Stimulated activated naive CD8-positive, alpha-beta T cell treated with anti-CD3 and anti-CD28 coated beads, Interleukin-15, Interleukin-2, amounts not matched to agents 100 U/mL and 50 U/mL, for 24 hours (primary cell): ENCODE data around the gene MTERF1.
"Not testable (repeated sequence)": the region's sequence is repeated elsewhere in the genome, so short reads cannot be mapped to it uniquely, and the experiment has no call there.

ENCODE experiments used
- ATAC-seq: fragments of 150-1000 bp; cut with Tn5 transposase; one replicate; pipeline ENCODE4 v1.10.0; 2021
- DNase-seq: peaks from one replicate; pipeline ENCODE4 v3.0.0; 2021

The MTERF1 gene

GRCh38 chr7:91880413-91881241 lies at the start of gene MTERF1:
TSS of gene MTERF1 (minus strand) at chr7:91880702. CDS start at chr7:91880083, 619 bp downstream.
- DNase-seq (peak; percentile 96), ATAC-seq (peak; percentile 100)

GRCh38 chr7:91929463-91929862 lies 49.0 kb upstream of the MTERF1 start:
- ATAC-seq (peak; percentile 91), DNase-seq (no peak)

DNA sequence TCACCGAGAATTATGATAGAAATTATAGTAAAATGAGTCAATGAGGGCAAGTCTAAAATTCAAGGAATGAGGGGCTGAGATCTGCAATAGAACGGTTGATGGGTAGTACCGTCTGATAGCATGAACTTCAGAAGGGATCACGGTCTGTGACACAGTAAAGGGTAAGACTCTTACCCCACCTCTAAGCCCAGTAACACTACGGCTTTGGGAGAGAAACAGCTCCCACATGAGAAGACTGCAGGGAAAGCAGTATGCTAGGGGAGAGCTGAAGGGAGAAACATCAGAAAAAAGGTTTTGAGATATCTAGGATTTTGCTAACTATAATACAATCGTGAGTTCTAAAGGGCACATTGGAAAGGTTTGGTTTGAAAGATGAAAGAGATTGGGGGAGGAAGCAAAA lies 47.4 kb upstream of the MTERF1 start:
- ATAC-seq (no peak), DNase-seq (no peak)

- DNase-seq (no peak), ATAC-seq (no peak)
Measured at GRCh38 chr7:91922857-91923256, 42.4 kb upstream of the MTERF1 start.

GRCh38 chr7:91918356-91918755 lies 37.9 kb upstream of the MTERF1 start:
- DNase-seq, result no peak
- no peak for ATAC-seq

DNA sequence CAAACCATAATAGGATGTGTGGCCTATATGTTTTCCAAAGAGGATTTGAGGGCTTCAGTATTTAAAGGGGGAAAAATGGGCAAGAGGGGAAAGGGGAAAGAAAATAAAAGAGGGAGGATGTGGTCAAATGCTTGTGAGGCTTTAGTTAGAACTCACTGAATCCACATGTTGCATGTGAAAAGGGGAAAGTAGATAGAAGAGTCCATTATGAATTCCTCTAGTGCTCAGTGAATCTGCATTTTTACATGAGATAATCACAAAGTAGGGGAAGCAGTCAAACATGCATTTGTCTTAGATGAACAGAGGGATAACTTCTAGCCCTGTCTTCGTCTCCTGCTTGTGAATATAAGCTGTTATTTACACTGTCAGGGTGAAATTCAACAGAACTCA lies 35.5 kb upstream of the MTERF1 start:
- DNase-seq (no peak), ATAC-seq (no peak)

GRCh38 chr7:91915401-91916050 lies 35.0 kb upstream of the MTERF1 start:
- DNase-seq, result no peak
- ATAC-seq, result no peak

- DNase-seq (no peak), ATAC-seq (no peak)
Measured at GRCh38 chr7:91913612-91914011, 33.1 kb upstream of the MTERF1 start.

DNA sequence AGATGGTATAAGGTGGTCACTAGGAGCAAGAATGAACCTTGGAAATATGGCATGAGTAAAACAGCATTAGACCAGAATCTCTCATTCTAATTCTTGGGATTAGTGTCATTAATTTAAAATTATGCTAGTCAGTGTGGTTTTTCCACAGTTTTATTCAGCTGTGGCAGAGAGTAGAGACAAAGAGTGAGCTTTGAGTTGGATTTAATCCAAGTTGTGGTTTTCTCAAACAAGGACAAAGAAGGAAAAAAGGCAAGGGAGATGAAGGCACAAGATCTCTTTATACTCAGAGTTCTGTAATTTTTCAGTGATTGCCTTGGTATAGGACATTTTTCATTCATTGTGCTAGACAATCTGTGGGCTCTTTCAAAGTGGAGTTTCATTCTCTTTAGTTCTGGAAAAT lies 32.0 kb upstream of the MTERF1 start:
- no peak for ATAC-seq
- DNase-seq, result no peak

- DNase-seq (no peak), ATAC-seq (no peak)
Measured at GRCh38 chr7:91911121-91911520, 30.6 kb upstream of the MTERF1 start.

DNA sequence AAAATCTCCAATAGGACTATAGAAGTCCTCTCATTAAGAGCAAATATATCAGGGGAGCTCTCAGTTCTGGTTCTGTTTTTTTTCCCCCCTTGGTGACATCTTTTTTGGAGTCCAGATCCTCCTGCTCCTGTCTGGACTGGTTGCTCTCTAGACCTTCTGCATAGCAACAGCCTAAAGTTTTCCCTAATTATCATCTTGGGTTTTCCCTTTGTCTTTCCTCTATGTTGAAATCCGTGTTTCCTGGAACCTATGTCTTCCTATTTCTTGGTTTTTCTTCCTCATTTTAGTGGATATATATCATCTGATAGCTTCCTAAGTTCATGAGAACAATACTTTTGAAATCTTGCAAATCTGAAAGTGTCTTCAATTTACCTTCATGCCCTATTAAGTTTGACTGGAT lies 29.7 kb upstream of the MTERF1 start:
- DNase-seq (no peak), ATAC-seq (no peak)

DNA sequence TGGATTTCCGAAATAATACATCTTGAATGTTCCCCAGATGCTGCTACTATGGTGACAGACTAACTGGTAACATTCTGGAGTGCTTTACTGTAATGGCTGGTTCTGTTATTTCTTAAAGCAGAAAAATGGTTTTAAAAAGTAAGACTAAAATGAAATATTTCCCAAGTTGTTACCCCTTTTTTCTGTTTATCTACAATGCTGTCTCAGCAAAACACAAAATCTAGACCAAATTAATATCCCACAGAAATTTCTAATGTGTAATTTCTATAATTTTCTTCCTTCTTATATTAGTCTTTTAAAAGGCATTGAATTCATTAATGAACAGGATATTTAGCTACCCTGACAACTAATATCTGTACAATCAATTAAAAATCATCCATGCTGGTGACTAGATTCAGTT lies 19.1 kb upstream of the MTERF1 start:
- DNase-seq (no peak), ATAC-seq (no peak)

GRCh38 chr7:91898240-91898992 lies 17.9 kb upstream of the MTERF1 start:
- ATAC-seq, result no peak

DNA sequence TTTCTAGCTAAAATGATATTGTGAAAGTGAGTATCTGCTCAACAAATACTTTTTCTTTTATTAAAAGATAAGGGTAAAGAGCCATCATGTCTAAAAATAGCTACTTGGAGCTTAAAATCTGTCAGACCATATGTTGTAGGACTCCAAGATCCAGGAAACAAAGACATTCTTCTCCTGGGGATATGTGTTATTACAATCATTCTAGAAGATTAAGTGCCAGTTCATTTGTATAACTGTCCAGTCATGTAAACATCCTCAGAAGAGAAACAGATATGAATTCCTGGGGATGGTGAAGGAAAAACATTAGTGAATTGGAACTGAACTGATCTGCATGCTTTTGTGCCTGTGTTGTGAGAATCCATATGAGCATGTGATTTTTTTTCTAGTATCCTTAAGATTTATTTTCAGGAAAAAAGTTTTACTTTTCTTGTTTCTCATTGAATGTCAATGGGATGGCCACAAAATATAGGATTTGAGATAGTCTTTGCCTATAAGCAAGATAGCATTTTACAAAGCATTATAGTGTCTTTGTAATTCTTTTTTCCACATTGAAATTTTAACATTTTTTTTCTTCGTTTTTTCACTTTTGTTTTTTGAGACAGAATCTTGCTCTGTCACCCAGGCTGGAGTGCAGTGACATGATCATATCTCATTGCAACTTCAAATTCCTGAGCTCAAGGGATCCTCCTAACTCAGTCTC lies 14.4 kb upstream of the MTERF1 start:
- no peak for DNase-seq
- ATAC-seq, result no peak

More at GRCh38 chr7:91898240-91898992, 17.9 kb upstream of the MTERF1 start:
- no peak for DNase-seq

DNA sequence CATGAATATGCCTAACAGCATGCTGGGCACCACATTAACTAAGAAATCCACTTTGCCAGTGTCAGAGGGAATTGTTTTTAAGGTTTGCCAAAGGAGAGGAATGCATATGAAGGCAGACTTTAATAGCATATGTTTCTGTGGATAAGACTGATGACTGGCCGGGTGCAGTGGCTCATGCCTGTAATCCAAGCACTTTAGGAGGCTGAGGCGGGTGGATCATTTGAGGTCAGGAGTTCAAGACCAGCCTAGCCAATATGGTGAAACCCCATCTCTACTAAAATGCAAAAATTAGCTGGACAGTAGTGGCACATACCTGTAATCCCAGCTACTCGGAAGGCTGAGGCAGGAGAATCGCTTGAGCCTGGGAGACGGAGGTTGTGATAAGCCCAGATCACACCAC lies 13.2 kb upstream of the MTERF1 start:
- DNase-seq, ATAC-seq: not testable (repeated sequence)

- DNase-seq (no peak), ATAC-seq (no peak)
Measured at GRCh38 chr7:91892821-91893340, 12.4 kb upstream of the MTERF1 start.

DNA sequence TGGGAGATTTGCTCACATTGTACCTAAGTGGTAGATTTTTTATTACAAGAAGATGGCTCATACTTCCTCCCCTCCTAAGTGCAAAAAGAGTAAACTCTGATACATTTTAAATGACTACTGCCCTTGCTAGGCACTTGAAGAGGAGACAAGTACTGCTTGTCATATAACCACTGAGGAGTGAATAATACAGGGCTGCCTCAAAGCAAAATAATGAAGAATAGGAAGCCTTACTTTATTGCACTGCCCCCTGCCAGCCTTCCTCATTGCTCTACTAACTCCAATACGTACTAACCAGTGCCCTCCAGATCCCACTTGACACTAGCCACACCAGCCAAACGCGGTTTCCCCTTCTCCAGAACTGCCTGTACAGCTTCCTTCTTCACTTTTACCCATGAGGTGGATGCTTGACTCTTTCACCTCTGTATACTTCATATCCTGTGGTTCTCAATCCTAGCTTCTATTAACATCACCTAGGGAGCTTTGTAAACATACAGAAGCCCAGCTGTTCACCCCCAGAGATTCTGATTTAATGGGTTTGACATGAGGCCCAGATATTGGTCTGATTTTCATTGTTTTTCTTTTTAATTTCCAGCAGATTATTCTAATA lies 11.7 kb upstream of the MTERF1 start:
- no peak for ATAC-seq
- DNase-seq, result no peak

- ATAC-seq, DNase-seq: not testable (repeated sequence)
Measured at GRCh38 chr7:91888271-91889175, 8.0 kb upstream of the MTERF1 start.

DNA sequence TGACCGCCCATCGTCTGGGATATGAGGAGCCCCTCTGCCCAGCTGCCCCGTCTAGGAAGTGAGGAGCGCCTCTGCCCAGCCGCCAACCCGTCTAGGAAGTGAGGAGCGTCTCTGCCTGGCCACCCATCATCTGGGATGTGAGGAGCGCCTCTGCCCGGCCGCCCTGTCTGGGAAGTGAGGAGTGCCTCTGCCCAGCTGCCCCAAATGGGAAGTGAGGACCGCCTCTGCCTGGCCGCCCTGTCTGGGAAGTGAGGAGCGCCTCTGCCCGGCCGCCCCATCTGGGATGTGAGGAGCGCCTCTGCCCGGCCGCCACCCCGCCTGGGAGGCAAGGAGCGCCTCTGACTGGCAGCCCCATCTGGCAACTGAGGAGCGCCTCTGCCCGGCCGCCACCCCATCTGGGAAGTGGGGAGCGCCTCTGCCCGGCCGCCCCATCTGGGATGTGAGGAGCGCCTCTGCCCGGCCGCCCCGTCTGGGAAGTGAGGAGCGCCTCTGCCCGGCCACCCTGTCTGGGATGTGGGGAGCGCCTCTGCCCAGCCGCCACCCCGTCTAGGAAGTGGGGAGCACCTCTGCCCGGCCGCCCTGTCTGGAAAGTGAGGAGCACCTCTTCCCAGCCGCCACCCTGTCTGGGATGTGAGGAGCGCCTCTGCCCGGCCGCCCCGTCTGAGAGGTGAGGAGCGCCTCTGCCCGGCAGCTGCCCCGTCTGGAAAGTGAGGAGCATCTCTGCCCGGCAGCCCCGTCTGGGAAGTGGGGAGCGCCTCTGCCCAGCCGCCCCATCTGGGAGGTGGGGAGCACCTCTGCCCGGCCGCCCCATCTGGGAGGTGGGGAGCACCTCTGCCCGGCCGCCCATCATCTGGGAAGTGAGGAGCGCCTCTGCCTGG lies 7.1 kb upstream of the MTERF1 start:
- DNase-seq, ATAC-seq: not testable (repeated sequence)
